ENCODE measurements around the gene TUBA8.

- TF ChIP-seq CTCF (conservative IDR thresholded peaks at IDR 0.05 in 1 of 2, IDR thresholded peaks at IDR 0.05 in 1 of 2; ENCODE audit: low read depth in 1 of 2, low read length in 2 of 2) (no peak), EZH2 (IDR thresholded peaks at IDR 0.05; ENCODE audit: low read length, missing control alignments) (no peak)
These were observed 28.1 kb upstream of the TUBA8 start for GRCh38 chr22:18082467-18082866.

Data from fibroblast of lung (primary cell).